ENCODE data around the gene ANAPC4. TPM values are rescaled to one million over a fixed set of nuclear protein-coding genes. Genes with fewer than 3 reads are reported as not detected.

ANAPC4 gene
- total and polyA plus RNA-seq, 5 donors: 10.3 to 16.0 (median 15.1) TPM

DNA sequence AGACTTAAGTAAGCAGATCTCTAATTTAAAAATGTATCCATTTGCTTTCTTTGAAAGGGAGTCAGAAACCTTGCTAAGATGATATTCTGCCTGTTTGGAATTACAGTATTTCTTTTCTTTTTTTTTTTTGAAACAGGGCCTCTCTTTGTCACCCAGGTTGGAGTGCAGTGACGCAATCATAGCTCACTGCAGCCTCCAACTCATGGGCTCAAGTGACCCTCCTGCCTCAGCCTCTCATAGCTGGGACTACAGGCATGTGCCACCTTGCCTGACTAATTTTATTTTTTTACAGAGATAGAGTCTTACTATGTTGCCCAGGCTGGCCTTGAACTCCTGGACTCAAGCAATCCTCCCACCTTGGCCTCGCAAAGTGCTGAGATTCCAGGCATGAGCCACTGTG lies 40.0 kb downstream of the ANAPC4 start:
- over 99% methylated on average over 2 of the region's 2 CpGs for WGBS

GRCh38 chr4:25420931-25421330 lies 43.9 kb downstream of the ANAPC4 start:
- Histone ChIP-seq H3K9me3 (ENCODE audit: control insufficient read depth, low read length) (no peaks in the 10 kb centered on the region), H3K4me1 (ENCODE audit: control insufficient read depth, insufficient read depth, low read length) (no peaks in the 10 kb centered on the region), H3K4me3 (ENCODE audit: low read length) (no peak overlapping the region), H3K27me3 (ENCODE audit: control insufficient read depth, insufficient read depth) (no peaks in the 10 kb centered on the region), H3K27ac (ENCODE audit: low read length) (no peak overlapping the region)
- 89% methylated on average over 1 of the region's 1 CpG for WGBS
- DNase-seq (no peak), ATAC-seq (no peak)
- intact Hi-C loops (cut with DNase I): no loop called here

More for the DNA sequence above, 40.0 kb downstream of the ANAPC4 start:
- Histone ChIP-seq H3K9me3 (ENCODE audit: control insufficient read depth, low read length) (no peaks in the 10 kb centered on the region), H3K27me3 (ENCODE audit: control insufficient read depth, insufficient read depth) (no peaks in the 10 kb centered on the region), H3K4me3 (ENCODE audit: low read length) (no peak overlapping the region), H3K4me1 (ENCODE audit: control insufficient read depth, insufficient read depth, low read length) (no peaks in the 10 kb centered on the region), H3K27ac (ENCODE audit: low read length) (no peak overlapping the region)
- no peak for ATAC-seq
- no peak for DNase-seq
- intact Hi-C loops (cut with DNase I): no loop called here

DNA sequence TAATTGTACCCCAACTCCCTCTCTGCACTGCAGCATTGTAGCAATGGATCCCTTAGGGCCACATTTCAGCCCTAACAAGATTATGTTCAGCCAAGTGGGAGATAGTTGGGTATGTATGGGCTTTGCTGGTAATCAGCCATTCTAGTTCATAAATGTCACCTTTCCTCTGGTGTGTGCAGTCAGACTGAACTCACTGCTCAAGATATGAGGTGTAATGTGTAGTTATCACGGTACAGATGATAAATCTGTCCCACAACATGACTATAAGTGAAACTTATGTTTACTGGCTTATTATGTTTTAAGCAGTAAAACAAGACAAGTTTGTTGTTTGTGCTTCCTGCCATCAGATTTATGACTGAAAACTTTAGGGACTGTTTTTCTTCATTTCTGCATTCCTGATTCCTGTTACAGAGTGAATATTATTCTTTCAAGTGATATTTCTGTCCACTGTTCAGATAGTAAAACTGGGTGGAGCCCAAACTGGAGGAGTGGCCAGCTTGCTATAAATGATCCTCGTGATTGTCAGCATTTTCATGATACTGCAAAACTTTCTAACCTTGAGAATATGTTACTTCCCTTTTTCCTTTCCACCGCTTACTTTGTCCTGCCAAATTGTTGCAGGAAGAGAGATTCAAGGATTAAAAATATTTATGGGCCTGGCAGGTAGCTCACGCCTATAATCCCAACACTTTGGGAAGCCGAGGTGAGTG lies 44.9 kb downstream of the ANAPC4 start:
- intact Hi-C loops (cut with DNase I): no loop called here
- Histone ChIP-seq H3K27ac (ENCODE audit: low read length) (no peak overlapping the region), H3K27me3 (ENCODE audit: control insufficient read depth, insufficient read depth) (no peaks in the 10 kb centered on the region), H3K4me3 (ENCODE audit: low read length) (no peak overlapping the region), H3K9me3 (ENCODE audit: control insufficient read depth, low read length) (no peaks in the 10 kb centered on the region), H3K4me1 (ENCODE audit: control insufficient read depth, insufficient read depth, low read length) (no peaks in the 10 kb centered on the region)
- no peak for DNase-seq
- no peak for ATAC-seq
- WGBS: 63% methylated on average over 5 of the region's 5 CpGs

DNA sequence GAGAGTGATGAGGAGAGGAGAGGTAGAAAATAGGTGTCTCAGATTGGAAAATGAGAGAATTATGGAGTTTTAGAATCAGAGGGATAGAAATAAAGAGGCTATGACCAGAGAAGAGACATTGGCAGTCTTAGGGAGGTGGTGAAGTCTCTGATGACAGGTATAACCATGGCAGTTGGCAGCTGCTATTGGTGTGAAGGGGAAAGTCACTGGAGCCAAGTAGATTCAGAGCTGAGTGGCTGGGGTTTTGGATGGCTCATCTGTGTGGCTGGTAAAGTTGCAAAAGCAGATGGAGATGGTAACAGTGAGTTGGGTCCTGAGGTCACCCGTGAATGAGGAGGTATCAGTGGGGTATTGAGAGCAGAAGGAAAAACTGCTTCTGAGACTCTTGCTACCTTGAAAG lies 46.5 kb downstream of the ANAPC4 start:
- ATAC-seq (peak; percentile 31 to 63), DNase-seq (no peak)
- H3K27ac ChIP-seq (ENCODE audit: low read length): no peak overlapping the region
- no peaks in the 10 kb centered on the region for H3K27me3 ChIP-seq (ENCODE audit: control insufficient read depth, insufficient read depth)
- H3K9me3 ChIP-seq (ENCODE audit: control insufficient read depth, low read length): no peaks in the 10 kb centered on the region
- H3K4me3 ChIP-seq (ENCODE audit: low read length): no peak overlapping the region
- 75% methylated on average over 1 of the region's 1 CpG for WGBS
- intact Hi-C loops (cut with DNase I): no loop called here
- no peaks in the 10 kb centered on the region for H3K4me1 ChIP-seq (ENCODE audit: control insufficient read depth, insufficient read depth, low read length)

GRCh38 chr4:25424539-25425228 lies 47.6 kb downstream of the ANAPC4 start:
- no peaks in the 10 kb centered on the region for H3K4me1 ChIP-seq (ENCODE audit: control insufficient read depth, insufficient read depth, low read length)
- WGBS: 70% methylated on average over 9 of the region's 9 CpGs
- peak; percentile 28 to 80 for ATAC-seq
- H3K27ac ChIP-seq (ENCODE audit: low read length): no peak overlapping the region
- peak in 2 of 3 donors; percentile 73 to 80 for DNase-seq
- intact Hi-C loops (cut with DNase I): no loop called here
- H3K27me3 ChIP-seq (ENCODE audit: control insufficient read depth, insufficient read depth): no peaks in the 10 kb centered on the region
- H3K4me3 ChIP-seq (ENCODE audit: low read length): no peak overlapping the region
- no peaks in the 10 kb centered on the region for H3K9me3 ChIP-seq (ENCODE audit: control insufficient read depth, low read length)

DNA sequence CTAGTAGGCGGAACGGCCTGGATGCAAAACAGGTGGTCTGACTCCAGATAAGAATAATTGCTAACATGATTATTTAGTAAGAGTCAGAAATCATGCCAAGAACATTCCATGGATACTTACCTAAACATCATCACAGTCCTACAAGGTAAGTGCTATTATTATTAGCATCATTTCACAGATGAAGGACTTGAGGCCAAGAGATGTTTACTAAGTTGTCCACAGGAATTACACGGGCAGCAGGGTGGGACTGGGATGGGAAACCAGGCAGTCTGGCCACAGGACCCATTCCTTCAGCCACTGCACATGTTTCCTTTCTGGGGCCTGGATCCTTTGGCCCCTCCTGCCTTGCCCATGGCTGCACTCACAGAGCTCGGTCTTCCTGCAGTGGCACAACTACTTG lies 48.3 kb downstream of the ANAPC4 start:
- 55% methylated on average over 4 of the region's 4 CpGs for WGBS

GRCh38 chr4:25427871-25428270 lies 50.8 kb downstream of the ANAPC4 start:
- Histone ChIP-seq H3K9me3 (ENCODE audit: control insufficient read depth, low read length) (no peaks in the 10 kb centered on the region), H3K27ac (ENCODE audit: low read length) (no peak overlapping the region), H3K4me1 (ENCODE audit: control insufficient read depth, insufficient read depth, low read length) (no peaks in the 10 kb centered on the region), H3K4me3 (ENCODE audit: low read length) (no peak overlapping the region), H3K27me3 (ENCODE audit: control insufficient read depth, insufficient read depth) (no peaks in the 10 kb centered on the region)
- intact Hi-C loops (cut with DNase I): no loop called here
- DNase-seq (no peak), ATAC-seq (no peak)
- WGBS: 88% methylated on average over 5 of the region's 5 CpGs

More for the DNA sequence above, 48.3 kb downstream of the ANAPC4 start:
- intact Hi-C loops (cut with DNase I): no loop called here
- Histone ChIP-seq H3K4me1 (ENCODE audit: control insufficient read depth, insufficient read depth, low read length) (no peaks in the 10 kb centered on the region), H3K9me3 (ENCODE audit: control insufficient read depth, low read length) (no peaks in the 10 kb centered on the region), H3K27ac (ENCODE audit: low read length) (no peak overlapping the region), H3K4me3 (ENCODE audit: low read length) (no peak overlapping the region), H3K27me3 (ENCODE audit: control insufficient read depth, insufficient read depth) (no peaks in the 10 kb centered on the region)
- DNase-seq (no peak), ATAC-seq (peak in 1 of 2 donors; percentile 27)

DNA sequence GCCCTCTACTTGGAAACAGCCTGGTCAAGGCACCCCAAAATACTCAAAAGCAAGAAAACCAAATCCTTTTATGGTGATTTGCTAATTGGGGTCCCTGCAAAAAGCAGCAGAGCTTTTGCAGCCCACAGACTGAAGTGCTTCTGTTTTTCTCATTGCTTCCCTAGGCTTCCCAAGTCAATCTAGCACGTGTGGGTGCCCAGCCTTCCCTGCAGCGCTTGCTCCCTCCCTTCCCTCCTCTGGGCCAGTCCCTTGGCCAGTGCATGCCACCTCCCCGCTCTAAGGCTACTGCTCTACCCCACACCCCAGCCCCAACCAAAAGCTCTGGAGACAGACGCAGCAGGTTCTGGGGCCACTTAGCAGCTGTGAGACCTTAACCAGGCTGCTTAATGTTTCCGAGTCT lies 53.6 kb downstream of the ANAPC4 start:
- no peaks in the 10 kb centered on the region for H3K9me3 ChIP-seq (ENCODE audit: control insufficient read depth, low read length)
- H3K27ac ChIP-seq (ENCODE audit: low read length): no peak overlapping the region
- H3K27me3 ChIP-seq (ENCODE audit: control insufficient read depth, insufficient read depth): no peaks in the 10 kb centered on the region
- no peaks in the 10 kb centered on the region for H3K4me1 ChIP-seq (ENCODE audit: control insufficient read depth, insufficient read depth, low read length)
- no peak overlapping the region for H3K4me3 ChIP-seq (ENCODE audit: low read length)
- no peak for DNase-seq
- intact Hi-C loops (cut with DNase I): no loop called here
- ATAC-seq: no peak
- 89% methylated on average over 5 of the region's 5 CpGs for WGBS

DNA sequence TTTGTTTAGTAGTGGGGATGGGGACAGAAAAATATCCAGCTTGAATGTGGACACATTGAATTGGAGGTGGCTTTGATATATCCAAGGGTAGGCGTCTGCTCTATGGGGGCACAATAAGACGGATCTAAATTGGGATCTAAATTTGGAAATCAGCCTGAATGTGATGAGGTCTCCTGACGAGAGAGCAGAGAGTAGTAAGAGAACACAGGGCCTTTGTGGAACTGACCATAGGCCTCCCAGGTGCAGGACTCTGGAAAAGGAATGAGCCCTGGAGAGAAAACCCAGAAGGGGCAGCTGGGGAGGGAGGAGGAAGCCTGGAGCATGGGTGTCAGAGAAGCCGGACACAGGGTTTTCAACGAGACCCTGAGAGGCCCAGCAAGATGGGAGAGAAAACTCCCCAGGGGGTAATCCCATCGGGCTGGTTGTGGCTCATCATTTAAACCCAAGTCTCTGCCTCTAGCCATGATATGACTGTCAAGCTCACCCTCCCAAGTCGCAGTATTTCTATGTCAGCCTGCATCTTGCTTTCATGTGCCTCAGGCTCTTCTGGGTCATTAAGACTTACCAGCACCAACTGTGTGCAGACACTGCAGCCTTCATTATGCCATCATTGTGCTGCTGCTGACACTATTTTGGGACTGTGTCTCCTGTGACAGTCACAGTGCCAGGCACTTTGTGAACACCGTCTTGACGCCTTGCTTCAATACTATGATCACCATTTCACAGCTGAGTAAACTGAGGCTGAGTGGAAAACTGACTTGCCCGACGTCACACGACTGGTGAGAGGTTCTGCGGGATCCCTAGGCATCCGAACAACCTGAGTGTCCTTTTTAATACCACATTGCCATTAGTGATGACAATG lies 57.1 kb downstream of the ANAPC4 start:
- Histone ChIP-seq H3K4me3 (ENCODE audit: low read length) (no peak overlapping the region), H3K9me3 (ENCODE audit: control insufficient read depth, low read length) (no peaks in the 10 kb centered on the region), H3K27me3 (ENCODE audit: control insufficient read depth, insufficient read depth) (no peaks in the 10 kb centered on the region), H3K27ac (ENCODE audit: low read length) (no peak overlapping the region), H3K4me1 (ENCODE audit: control insufficient read depth, insufficient read depth, low read length) (no peaks in the 10 kb centered on the region)
- DNase-seq: no peak
- intact Hi-C loops (cut with DNase I): no loop called here
- 88% methylated on average over 14 of the region's 14 CpGs for WGBS
- no peak for ATAC-seq

- no peak for DNase-seq
- H3K27ac ChIP-seq (ENCODE audit: low read length): no peak overlapping the region
- H3K4me3 ChIP-seq (ENCODE audit: low read length): no peak overlapping the region
- intact Hi-C loops (cut with DNase I): no loop called here
- H3K9me3 ChIP-seq (ENCODE audit: control insufficient read depth, low read length): no peaks in the 10 kb centered on the region
- no peaks in the 10 kb centered on the region for H3K27me3 ChIP-seq (ENCODE audit: control insufficient read depth, insufficient read depth)
- ATAC-seq: no peak
- H3K4me1 ChIP-seq (ENCODE audit: control insufficient read depth, insufficient read depth, low read length): no peaks in the 10 kb centered on the region
Measured at GRCh38 chr4:25437926-25438325, 60.9 kb downstream of the ANAPC4 start.

Data from right cardiac atrium (tissue), 5 donors.